K562 (cell line): ENCODE measurements around the gene MAPKAPK2.

ENCODE experiments used
- ELF1 ChIP-seq: fragments of 200-800 bp; sonication (Bioruptor generic); IDR thresholded peaks from 2 replicates; pipeline ENCODE4 v1.6.1; 2016; ENCODE audit warnings: missing genetic modification characterization, missing compliant biosample characterization
- EZH2 ChIP-seq: IDR thresholded peaks from 2 replicates; pipeline ENCODE4 v1.6.1; 2012; ENCODE audit warnings: low read depth, mild to moderate bottlenecking, inconsistent platforms, low read length, borderline replicate concordance
- FOXP1 ChIP-seq: sonication (generic); formaldehyde crosslinking; IDR thresholded peaks from 2 replicates; pipeline ENCODE4 v1.8.0; 2022; ENCODE audit warnings: mild to moderate bottlenecking, missing genetic modification reagents
- NFXL1 ChIP-seq: fragments of 450-650 bp; formaldehyde crosslinking; IDR thresholded peaks from 2 replicates; pipeline ENCODE4 v1.4.0; 2021; ENCODE audit warnings: mild to moderate bottlenecking
- POLR2AphosphoS2 ChIP-seq: IDR thresholded peaks from 2 replicates; pipeline ENCODE4 v1.6.1; 2012; ENCODE audit warnings: low read length, improper control_type of control experiment
- RFX5 ChIP-seq: IDR thresholded peaks from 2 replicates; pipeline ENCODE4 v1.6.1; 2011; ENCODE audit warnings: low read depth, mild to moderate bottlenecking, improper control_type of control experiment, low read length
- ZBTB1 ChIP-seq: sonication (generic); formaldehyde crosslinking; IDR thresholded peaks from 2 replicates; pipeline ENCODE4 v1.8.1; 2023; ENCODE audit warnings: missing genetic modification reagents, low read depth, mild to moderate bottlenecking, borderline replicate concordance
- ZEB2 ChIP-seq: fragments of 450-650 bp; IDR thresholded peaks from 2 replicates; pipeline ENCODE4 v1.6.1; 2016
- ZNF232 ChIP-seq: sonication (generic); formaldehyde crosslinking; IDR thresholded peaks from 2 replicates; pipeline ENCODE4 v1.8.0; 2022; ENCODE audit warnings: mild to moderate bottlenecking, missing genetic modification reagents
- TF ChIP-seq, protein P1 (sequence below), 3 experiments: IDR thresholded peaks in 2 of 3; conservative IDR thresholded peaks in 1 of 3; 2 replicates each; pipeline ENCODE4 v1.5.1; 2011 to 2012; ENCODE audit warnings: low read length in 3 of 3, mild to moderate bottlenecking in 3 of 3, control low read depth in 2 of 3, improper control_type of control experiment in 1 of 3, inconsistent platforms in 1 of 3, low read depth in 1 of 3, mixed read lengths in 1 of 3, moderate library complexity in 1 of 3; ENCODE audit not compliant: insufficient read depth in 2 of 3
- TF ChIP-seq, protein P2 (sequence below): IDR thresholded peaks from 2 replicates; pipeline ENCODE4 v1.6.1; 2011; ENCODE audit warnings: borderline replicate concordance, low read depth, mild to moderate bottlenecking, moderate library complexity, low read length; ENCODE audit not compliant: insufficient read depth, poor library complexity, severe bottlenecking

DNA sequence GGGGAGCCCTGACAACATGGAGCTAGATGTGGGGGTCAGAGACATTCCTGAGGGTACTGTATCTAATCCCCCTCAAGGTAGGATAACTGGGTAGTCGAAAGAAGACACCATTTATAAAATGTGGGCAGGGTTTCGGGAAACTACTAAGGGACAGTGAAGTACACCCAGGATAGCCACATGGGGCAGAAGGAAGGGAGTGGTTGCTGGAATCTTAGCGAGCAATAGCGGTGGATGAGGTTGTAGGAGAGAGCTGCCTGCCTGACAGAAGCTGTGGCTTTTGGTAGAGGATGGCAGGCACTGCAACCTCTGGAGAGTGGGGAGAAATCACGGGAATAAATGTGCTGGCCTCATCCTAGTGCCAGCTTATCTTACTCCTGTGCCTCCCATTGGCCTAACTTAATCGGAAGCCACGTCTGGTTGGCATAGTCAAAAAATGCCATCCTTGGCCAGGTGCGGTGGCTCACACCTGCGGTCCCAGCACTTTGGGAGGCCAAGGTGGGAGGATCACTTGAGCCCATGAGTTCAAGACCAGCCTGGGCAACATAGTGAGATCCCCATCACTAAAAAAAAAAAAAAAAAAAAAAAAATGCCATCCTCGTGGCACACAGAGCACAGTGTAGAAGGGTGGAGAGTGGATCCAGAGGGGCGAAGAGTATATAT is 23.4 kb upstream of the MAPKAPK2 start:
- TF ChIP-seq, protein P1, sequence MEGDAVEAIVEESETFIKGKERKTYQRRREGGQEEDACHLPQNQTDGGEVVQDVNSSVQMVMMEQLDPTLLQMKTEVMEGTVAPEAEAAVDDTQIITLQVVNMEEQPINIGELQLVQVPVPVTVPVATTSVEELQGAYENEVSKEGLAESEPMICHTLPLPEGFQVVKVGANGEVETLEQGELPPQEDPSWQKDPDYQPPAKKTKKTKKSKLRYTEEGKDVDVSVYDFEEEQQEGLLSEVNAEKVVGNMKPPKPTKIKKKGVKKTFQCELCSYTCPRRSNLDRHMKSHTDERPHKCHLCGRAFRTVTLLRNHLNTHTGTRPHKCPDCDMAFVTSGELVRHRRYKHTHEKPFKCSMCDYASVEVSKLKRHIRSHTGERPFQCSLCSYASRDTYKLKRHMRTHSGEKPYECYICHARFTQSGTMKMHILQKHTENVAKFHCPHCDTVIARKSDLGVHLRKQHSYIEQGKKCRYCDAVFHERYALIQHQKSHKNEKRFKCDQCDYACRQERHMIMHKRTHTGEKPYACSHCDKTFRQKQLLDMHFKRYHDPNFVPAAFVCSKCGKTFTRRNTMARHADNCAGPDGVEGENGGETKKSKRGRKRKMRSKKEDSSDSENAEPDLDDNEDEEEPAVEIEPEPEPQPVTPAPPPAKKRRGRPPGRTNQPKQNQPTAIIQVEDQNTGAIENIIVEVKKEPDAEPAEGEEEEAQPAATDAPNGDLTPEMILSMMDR (IDR thresholded peaks at IDR 0.05 in 2 of 3, conservative IDR thresholded peaks at IDR 0.05 in 1 of 3; ENCODE audit: insufficient read depth in 2 of 3, low read depth in 1 of 3, low read length in 3 of 3) = no peak
- TF ChIP-seq NFXL1 (CRISPR knock-in tag) = no peak
- TF ChIP-seq FOXP1 = no peak
- no peak for TF ChIP-seq ZEB2
- TF ChIP-seq ELF1 (tag) = no peak
- TF ChIP-seq EZH2 = no peak
- no peak for TF ChIP-seq POLR2AphosphoS2
- TF ChIP-seq, protein P2, sequence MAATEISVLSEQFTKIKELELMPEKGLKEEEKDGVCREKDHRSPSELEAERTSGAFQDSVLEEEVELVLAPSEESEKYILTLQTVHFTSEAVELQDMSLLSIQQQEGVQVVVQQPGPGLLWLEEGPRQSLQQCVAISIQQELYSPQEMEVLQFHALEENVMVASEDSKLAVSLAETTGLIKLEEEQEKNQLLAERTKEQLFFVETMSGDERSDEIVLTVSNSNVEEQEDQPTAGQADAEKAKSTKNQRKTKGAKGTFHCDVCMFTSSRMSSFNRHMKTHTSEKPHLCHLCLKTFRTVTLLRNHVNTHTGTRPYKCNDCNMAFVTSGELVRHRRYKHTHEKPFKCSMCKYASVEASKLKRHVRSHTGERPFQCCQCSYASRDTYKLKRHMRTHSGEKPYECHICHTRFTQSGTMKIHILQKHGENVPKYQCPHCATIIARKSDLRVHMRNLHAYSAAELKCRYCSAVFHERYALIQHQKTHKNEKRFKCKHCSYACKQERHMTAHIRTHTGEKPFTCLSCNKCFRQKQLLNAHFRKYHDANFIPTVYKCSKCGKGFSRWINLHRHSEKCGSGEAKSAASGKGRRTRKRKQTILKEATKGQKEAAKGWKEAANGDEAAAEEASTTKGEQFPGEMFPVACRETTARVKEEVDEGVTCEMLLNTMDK = no peak
- TF ChIP-seq ZNF232 (CRISPR knock-in tag) = no peak
- no peak for TF ChIP-seq ZBTB1
- no peak for TF ChIP-seq RFX5
